Panc1 (cell line): ENCODE measurements around the gene SUMF2. TPM values are rescaled to one million over a fixed set of nuclear protein-coding genes. Genes with fewer than 3 reads are reported as not detected.
A peak's percentile ranks its signal among the peaks of the same experiment; 100 is the strongest.
"Not testable (repeated sequence)": the region's sequence is repeated elsewhere in the genome, so short reads cannot be mapped to it uniquely, and the experiment has no call there.

Experiments used
- ATAC-seq: fragments of 200-7000 bp; cut with Tn5 transposase; 2 replicates; pipeline ENCODE4 v1.9.1; 2020; ENCODE audit warnings: mild to moderate bottlenecking, moderate library complexity
- BruUV-seq: library from RNA; stranded (reverse); fragments of 400-500 nt; replicated peaks from 2 replicates; lab custom pipeline; 2021; lab: Mats Ljungman, UMichigan
- CTCF ChIA-PET: fragments of 300-600 bp; sonication (Branson Sonifier 250); formaldehyde crosslinking; loops from one replicate; lab custom pipeline; 2022; ENCODE audit warnings: antibody characterized with exemption; lab: Charles Lee
- POLR2A ChIA-PET: fragments of 300-600 bp; sonication (Branson Sonifier 250); formaldehyde crosslinking; loops from one replicate; lab custom pipeline; 2022; ENCODE audit warnings: antibody characterized with exemption; lab: Charles Lee
- DNase-seq: peaks from one replicate; pipeline ENCODE4 v3.0.0-alpha.2; 2010; ENCODE audit warnings: low read depth, low spot score
- H3K27ac ChIP-seq: 2 replicates; pipeline ENCODE4 v1.5.1; 2011; ENCODE audit warnings: mild to moderate bottlenecking, low read length, inconsistent platforms
- H3K27me3 ChIP-seq: fragments of 200-500 bp; sonication (Bioruptor generic); 2 replicates; pipeline ENCODE4 v1.6.0; 2014; ENCODE audit warnings: low read length, inconsistent platforms; ENCODE audit not compliant: control insufficient read depth, insufficient read depth
- H3K36me3 ChIP-seq: fragments of 200-500 bp; sonication (Bioruptor generic); 2 replicates; pipeline ENCODE4 v1.5.1; 2014; ENCODE audit warnings: inconsistent platforms, mild to moderate bottlenecking, low read length, moderate library complexity; ENCODE audit not compliant: control insufficient read depth, insufficient read depth
- H3K4me1 ChIP-seq: 2 replicates; pipeline ENCODE4 v1.5.1; 2011; ENCODE audit warnings: inconsistent platforms, mild to moderate bottlenecking, low read length, moderate library complexity; ENCODE audit not compliant: control insufficient read depth, insufficient read depth
- H3K4me3 ChIP-seq, 2 experiments: 2 replicates each; pipeline ENCODE4 v1.5.1; 2011 to 2012; ENCODE audit warnings: low read depth in 2 of 2, low read length in 2 of 2, mild to moderate bottlenecking in 2 of 2, inconsistent platforms in 1 of 2, moderate library complexity in 1 of 2
- H3K9me3 ChIP-seq: fragments of 200-500 bp; sonication (Bioruptor generic); 2 replicates; pipeline ENCODE4 v1.5.1; 2014; ENCODE audit warnings: low read depth, mild to moderate bottlenecking, inconsistent platforms, low read length, moderate library complexity; ENCODE audit not compliant: control insufficient read depth, insufficient read depth
- POLR2AphosphoS5 ChIP-seq: IDR thresholded peaks from 2 replicates; pipeline ENCODE4 v1.6.1; 2012; ENCODE audit warnings: mild to moderate bottlenecking, low read depth, low read length, moderate library complexity
- SIN3A ChIP-seq: IDR thresholded peaks from 2 replicates; pipeline ENCODE4 v1.6.1; 2012; ENCODE audit warnings: low read depth, mild to moderate bottlenecking, low read length, moderate library complexity, borderline replicate concordance; ENCODE audit not compliant: insufficient read depth
- TCF7L2 ChIP-seq: IDR thresholded peaks from 2 replicates; pipeline ENCODE4 v1.6.1; 2011; ENCODE audit warnings: mild to moderate bottlenecking, low read depth, low read length, inconsistent platforms
- in situ Hi-C: cut with HindIII; loops from 2 replicates; pipeline ENCODE4 v1.10.0; 2016; ENCODE audit warnings: low sequenced_read_pairs, low pct_unique_long_range_greater_than_20kb
- intact Hi-C: fragments of 100-400 bp; cut with micrococcal nuclease; formaldehyde crosslinking; loops from one replicate; pipeline ENCODE4 v1.10.0; 2022; ENCODE audit not compliant: unreplicated experiment
- total RNA-seq: library from RNA; stranded (reverse); gene quantifications from one replicate; pipeline ENCODE4 v1.2.1, GENCODE V29; 2021; ENCODE audit not compliant: unreplicated experiment
- TF ChIP-seq, protein P1 (sequence below), 2 experiments: IDR thresholded peaks; 2 replicates each; pipeline ENCODE4 v1.6.1; 2011 to 2012; ENCODE audit warnings: low read depth in 2 of 2, control low read depth in 1 of 2, low read length in 1 of 2, mild to moderate bottlenecking in 1 of 2, moderate library complexity in 1 of 2; ENCODE audit not compliant: insufficient read depth in 1 of 2
- TF ChIP-seq, protein P2 (sequence below): fragments of 450-650 bp; IDR thresholded peaks from 2 replicates; pipeline ENCODE4 v1.5.1; 2017; ENCODE audit warnings: mild to moderate bottlenecking

The SUMF2 gene
- total RNA-seq, 1 experiment from 2014 or later: 156 TPM

DNA sequence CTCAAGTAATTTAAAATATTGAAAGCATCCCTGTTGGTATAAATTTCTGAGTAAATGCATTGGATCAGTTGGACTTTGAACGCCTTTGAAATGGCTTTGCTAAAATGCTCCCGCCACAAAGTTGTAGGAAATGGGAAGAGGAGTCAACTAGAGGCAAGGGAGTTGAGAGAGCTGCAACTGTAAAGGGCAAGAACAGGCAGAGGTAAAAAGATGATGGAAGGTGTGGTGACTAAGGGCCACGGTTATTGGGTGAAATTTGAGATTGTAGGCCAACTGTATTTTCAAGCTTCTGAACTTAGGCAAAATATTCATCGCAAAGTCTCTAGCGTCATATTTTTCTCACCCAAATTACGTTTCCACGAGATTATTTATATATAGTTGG, 595 bp upstream of the SUMF2 start:
- no peaks in the 10 kb centered on the region for H3K27me3 ChIP-seq
- peak; percentile 49 for ATAC-seq

DNA sequence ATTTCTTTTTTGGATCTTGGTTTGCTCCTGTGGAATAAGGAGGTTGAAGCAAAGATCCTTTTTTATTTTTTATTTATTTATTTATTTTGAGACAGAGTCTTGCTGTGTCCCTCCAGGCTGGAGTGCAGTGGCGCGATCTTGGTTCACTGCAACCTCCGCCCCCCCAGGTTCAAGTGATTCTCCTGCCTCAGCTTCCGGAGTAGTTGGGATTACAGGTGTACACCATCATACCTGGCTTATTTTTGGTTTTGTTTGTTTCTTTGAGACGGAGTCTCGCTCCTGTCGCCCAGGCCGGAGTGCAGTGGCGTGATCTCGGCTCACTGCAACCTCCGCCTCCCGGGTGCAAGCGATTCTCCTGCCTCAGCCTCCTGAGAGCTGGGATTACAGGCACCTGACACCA, 2.3 kb downstream of the SUMF2 start:
- Histone ChIP-seq H3K36me3 (peaks cover 19% of the 10 kb centered on the region), H3K4me1 (peaks cover 32% of the 10 kb centered on the region)
- intact Hi-C loops, DNase-seq, H3K4me3 ChIP-seq, BruUV-seq, H3K27me3 ChIP-seq, in situ Hi-C loops, H3K27ac ChIP-seq, H3K9me3 ChIP-seq, ATAC-seq, CTCF ChIA-PET: not testable (repeated sequence)
- POLR2A ChIA-PET: interaction anchor here (2.5 kb wide), 1 partner anchor 15 kb away, joined by 12 read pairs; the partner anchor contains the start of genes CCT6A and PSPH

More for the DNA sequence above, 595 bp upstream of the SUMF2 start:
- POLR2A ChIA-PET: no interaction called here
- H3K36me3 ChIP-seq: peaks cover 43% of the 10 kb centered on the region
- CTCF ChIA-PET: no interaction called here
- DNase-seq: no peak
- intact Hi-C loops (no loop called here), in situ Hi-C loops (no loop called here)
- TSS peak; percentile 51 for BruUV-seq
- H3K9me3 ChIP-seq: no peaks in the 10 kb centered on the region
- TF ChIP-seq POLR2AphosphoS5 (no peak), TCF7L2 (no peak)
- TF ChIP-seq, protein P1, sequence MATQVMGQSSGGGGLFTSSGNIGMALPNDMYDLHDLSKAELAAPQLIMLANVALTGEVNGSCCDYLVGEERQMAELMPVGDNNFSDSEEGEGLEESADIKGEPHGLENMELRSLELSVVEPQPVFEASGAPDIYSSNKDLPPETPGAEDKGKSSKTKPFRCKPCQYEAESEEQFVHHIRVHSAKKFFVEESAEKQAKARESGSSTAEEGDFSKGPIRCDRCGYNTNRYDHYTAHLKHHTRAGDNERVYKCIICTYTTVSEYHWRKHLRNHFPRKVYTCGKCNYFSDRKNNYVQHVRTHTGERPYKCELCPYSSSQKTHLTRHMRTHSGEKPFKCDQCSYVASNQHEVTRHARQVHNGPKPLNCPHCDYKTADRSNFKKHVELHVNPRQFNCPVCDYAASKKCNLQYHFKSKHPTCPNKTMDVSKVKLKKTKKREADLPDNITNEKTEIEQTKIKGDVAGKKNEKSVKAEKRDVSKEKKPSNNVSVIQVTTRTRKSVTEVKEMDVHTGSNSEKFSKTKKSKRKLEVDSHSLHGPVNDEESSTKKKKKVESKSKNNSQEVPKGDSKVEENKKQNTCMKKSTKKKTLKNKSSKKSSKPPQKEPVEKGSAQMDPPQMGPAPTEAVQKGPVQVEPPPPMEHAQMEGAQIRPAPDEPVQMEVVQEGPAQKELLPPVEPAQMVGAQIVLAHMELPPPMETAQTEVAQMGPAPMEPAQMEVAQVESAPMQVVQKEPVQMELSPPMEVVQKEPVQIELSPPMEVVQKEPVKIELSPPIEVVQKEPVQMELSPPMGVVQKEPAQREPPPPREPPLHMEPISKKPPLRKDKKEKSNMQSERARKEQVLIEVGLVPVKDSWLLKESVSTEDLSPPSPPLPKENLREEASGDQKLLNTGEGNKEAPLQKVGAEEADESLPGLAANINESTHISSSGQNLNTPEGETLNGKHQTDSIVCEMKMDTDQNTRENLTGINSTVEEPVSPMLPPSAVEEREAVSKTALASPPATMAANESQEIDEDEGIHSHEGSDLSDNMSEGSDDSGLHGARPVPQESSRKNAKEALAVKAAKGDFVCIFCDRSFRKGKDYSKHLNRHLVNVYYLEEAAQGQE (IDR thresholded peaks at IDR 0.05; ENCODE audit: insufficient read depth in 1 of 2, low read depth in 2 of 2, low read length in 1 of 2): no peak
- TF ChIP-seq, protein P2, sequence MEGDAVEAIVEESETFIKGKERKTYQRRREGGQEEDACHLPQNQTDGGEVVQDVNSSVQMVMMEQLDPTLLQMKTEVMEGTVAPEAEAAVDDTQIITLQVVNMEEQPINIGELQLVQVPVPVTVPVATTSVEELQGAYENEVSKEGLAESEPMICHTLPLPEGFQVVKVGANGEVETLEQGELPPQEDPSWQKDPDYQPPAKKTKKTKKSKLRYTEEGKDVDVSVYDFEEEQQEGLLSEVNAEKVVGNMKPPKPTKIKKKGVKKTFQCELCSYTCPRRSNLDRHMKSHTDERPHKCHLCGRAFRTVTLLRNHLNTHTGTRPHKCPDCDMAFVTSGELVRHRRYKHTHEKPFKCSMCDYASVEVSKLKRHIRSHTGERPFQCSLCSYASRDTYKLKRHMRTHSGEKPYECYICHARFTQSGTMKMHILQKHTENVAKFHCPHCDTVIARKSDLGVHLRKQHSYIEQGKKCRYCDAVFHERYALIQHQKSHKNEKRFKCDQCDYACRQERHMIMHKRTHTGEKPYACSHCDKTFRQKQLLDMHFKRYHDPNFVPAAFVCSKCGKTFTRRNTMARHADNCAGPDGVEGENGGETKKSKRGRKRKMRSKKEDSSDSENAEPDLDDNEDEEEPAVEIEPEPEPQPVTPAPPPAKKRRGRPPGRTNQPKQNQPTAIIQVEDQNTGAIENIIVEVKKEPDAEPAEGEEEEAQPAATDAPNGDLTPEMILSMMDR: no peak
- peak overlapping the region; percentile 95 for H3K27ac ChIP-seq
- peak overlapping the region; percentile 62 to 78 for H3K4me3 ChIP-seq
- peaks cover 56% of the 10 kb centered on the region for H3K4me1 ChIP-seq

DNA sequence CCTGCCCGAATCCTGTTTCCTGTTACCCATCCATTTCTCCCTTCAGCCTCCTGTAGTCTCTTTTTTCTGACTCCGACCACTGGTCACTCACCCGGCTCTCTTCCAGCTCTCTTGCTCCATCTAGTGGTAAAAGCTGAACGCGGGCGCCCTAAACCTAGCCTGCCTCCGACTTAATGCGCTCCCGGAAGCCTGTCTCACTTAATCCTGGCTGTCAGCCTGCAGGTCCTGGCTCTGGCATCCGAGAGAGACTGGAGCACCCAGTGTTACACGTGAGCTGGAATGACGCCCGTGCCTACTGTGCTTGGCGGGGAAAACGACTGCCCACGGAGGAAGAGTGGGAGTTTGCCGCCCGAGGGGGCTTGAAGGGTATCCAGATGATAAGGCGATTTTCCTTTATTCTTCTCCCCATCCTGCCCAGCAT, 10.3 kb downstream of the SUMF2 start:
- ATAC-seq (peak; percentile 96), DNase-seq (no peak)
- CTCF ChIA-PET: interaction anchor here (1.0 kb wide), 1 partner anchor 10 kb away, joined by 3 read pairs; the partner anchor contains the start of gene SUMF2
- Histone ChIP-seq H3K27me3 (no peaks in the 10 kb centered on the region), H3K4me3 (no peak overlapping the region), H3K9me3 (no peaks in the 10 kb centered on the region), H3K4me1 (peaks cover 10% of the 10 kb centered on the region), H3K27ac (peak overlapping the region; percentile 35), H3K36me3 (no peaks in the 10 kb centered on the region; the same call in 1 of the 2 replicates)
- POLR2A ChIA-PET: interaction anchor here (0.6 to 0.8 kb wide), 3 partner anchors 36 to 466 kb away, joined by 3 to 7 read pairs (median 3); no protein-coding TSS in a partner anchor
- in situ Hi-C loops: no loop called here
- no TSS peak for BruUV-seq
- no peak for TF ChIP-seq SIN3A
- TF ChIP-seq, protein P2: peak; percentile 98
- intact Hi-C loops: loop anchor here (2.0 to 10.0 kb wide), 2 partner anchors 68 to 430 kb away; no protein-coding TSS in a partner anchor
